Progenitor cell of endocrine pancreas (in vitro differentiated cells): ENCODE data around the gene GPRIN2. TPM values are rescaled to one million over a fixed set of nuclear protein-coding genes. Genes with fewer than 3 reads are reported as not detected.

ENCODE experiments used
- DNase-seq: peaks from one replicate; pipeline ENCODE4 v3.0.0; 2021; ENCODE audit warnings: low spot score; ENCODE audit not compliant: unreplicated experiment
- H3K27ac Mint-ChIP-seq: 2 replicates; pipeline ENCODE4 v1.8.0; 2021; ENCODE audit warnings: mild to moderate bottlenecking, moderate library complexity, mixed read lengths
- H3K27me3 Mint-ChIP-seq: 2 replicates; pipeline ENCODE4 v1.8.0; 2021; ENCODE audit warnings: mixed read lengths
- H3K36me3 Mint-ChIP-seq: 2 replicates; pipeline ENCODE4 v1.8.0; 2022; ENCODE audit warnings: mixed read lengths; ENCODE audit not compliant: insufficient read depth
- H3K4me1 Mint-ChIP-seq: 2 replicates; pipeline ENCODE4 v1.8.0; 2021; ENCODE audit warnings: low read depth, mixed read lengths
- H3K4me3 Mint-ChIP-seq: 2 replicates; pipeline ENCODE4 v1.8.0; 2021; ENCODE audit warnings: low read depth, mild to moderate bottlenecking, moderate library complexity, mixed read lengths
- H3K9me3 Mint-ChIP-seq: 2 replicates; pipeline ENCODE4 v1.8.0; 2021; ENCODE audit warnings: low read depth, mixed read lengths
- CTCF ChIP-seq: fragments of 200-600 bp; sonication (generic); IDR thresholded peaks from one replicate; pipeline ENCODE4 v1.5.0; 2021; ENCODE audit warnings: antibody characterized with exemption, mild to moderate bottlenecking; ENCODE audit not compliant: unreplicated experiment
- total RNA-seq: library from RNA; stranded (reverse); gene quantifications from 2 replicates; pipeline ENCODE4 v1.2.1, GENCODE V29; 2021

GPRIN2 gene
- total RNA-seq, 1 donor from 2014 or later = 14.0 TPM

GRCh38 chr10:46550076-46550790 lies 6.2 kb downstream of the GPRIN2 start:
- Mint-ChIP-seq H3K4me1 (no peaks in the 10 kb centered on the region), H3K36me3 (no peaks in the 10 kb centered on the region), H3K27me3 (peaks cover 3% of the 10 kb centered on the region), H3K27ac (no peak overlapping the region), H3K9me3 (no peaks in the 10 kb centered on the region), H3K4me3 (no peak overlapping the region)
- no peak for TF ChIP-seq CTCF
- peak; percentile 10 for DNase-seq

GRCh38 chr10:46549171-46550075 lies 7.0 kb downstream of the GPRIN2 start:
- no peak overlapping the region for H3K4me3 Mint-ChIP-seq
- H3K27ac Mint-ChIP-seq = no peak overlapping the region
- H3K4me1 Mint-ChIP-seq = no peaks in the 10 kb centered on the region
- H3K27me3 Mint-ChIP-seq = peaks cover 8% of the 10 kb centered on the region
- H3K9me3 Mint-ChIP-seq = no peaks in the 10 kb centered on the region
- peak; percentile 10 for DNase-seq
- no peak for TF ChIP-seq CTCF
- H3K36me3 Mint-ChIP-seq = no peaks in the 10 kb centered on the region

- no peak for TF ChIP-seq CTCF
- peak; percentile 9 for DNase-seq
- Mint-ChIP-seq H3K36me3 (no peaks in the 10 kb centered on the region), H3K4me1 (no peaks in the 10 kb centered on the region), H3K9me3 (no peaks in the 10 kb centered on the region), H3K27me3 (peaks cover 10% of the 10 kb centered on the region), H3K4me3 (no peak overlapping the region), H3K27ac (no peak overlapping the region)
These were observed 7.9 kb downstream of the GPRIN2 start for GRCh38 chr10:46548498-46549090.

- no peak for TF ChIP-seq CTCF
- H3K27me3 Mint-ChIP-seq = peaks cover 16% of the 10 kb centered on the region
- no peaks in the 10 kb centered on the region for H3K4me1 Mint-ChIP-seq
- no peaks in the 10 kb centered on the region for H3K36me3 Mint-ChIP-seq
- H3K27ac Mint-ChIP-seq = no peak overlapping the region
- no peak overlapping the region for H3K4me3 Mint-ChIP-seq
- H3K9me3 Mint-ChIP-seq = no peaks in the 10 kb centered on the region
- DNase-seq = no peak
These were observed 8.6 kb downstream of the GPRIN2 start for GRCh38 chr10:46547541-46548497.
